HL-60 (cell line): ENCODE results near the gene SORBS2.

Experiments used
- CTCF ChIP-seq: IDR thresholded peaks from one replicate; pipeline ENCODE4 v1.5.1; 2011; ENCODE audit warnings: low read length, control low read depth, inconsistent platforms; ENCODE audit not compliant: insufficient read depth
- POLR2AphosphoS5 ChIP-seq: IDR thresholded peaks from 2 replicates; pipeline ENCODE4 v1.6.1; 2012; ENCODE audit warnings: low read depth
- REST ChIP-seq: IDR thresholded peaks from 2 replicates; pipeline ENCODE4 v1.6.1; 2012; ENCODE audit warnings: low read depth; ENCODE audit not compliant: insufficient replicate concordance
- SPI1 ChIP-seq: IDR thresholded peaks from 2 replicates; pipeline ENCODE4 v1.6.1; 2012; ENCODE audit warnings: low read depth, mild to moderate bottlenecking, borderline replicate concordance

GRCh38 chr4:185794637-185795036, 17.4 kb downstream of the SORBS2 start:
- no peak for TF ChIP-seq CTCF
- TF ChIP-seq REST = no peak
- TF ChIP-seq SPI1 = no peak
- TF ChIP-seq POLR2AphosphoS5 = no peak
